ENCODE measurements around the gene MYH8.

MYH8 gene

GRCh38 chr17:10420811-10421210, 939 bp downstream of the MYH8 start:
- H3K4me3 ChIP-seq (ENCODE audit: low read length) = no peak overlapping the region
- TF ChIP-seq, protein P1, sequence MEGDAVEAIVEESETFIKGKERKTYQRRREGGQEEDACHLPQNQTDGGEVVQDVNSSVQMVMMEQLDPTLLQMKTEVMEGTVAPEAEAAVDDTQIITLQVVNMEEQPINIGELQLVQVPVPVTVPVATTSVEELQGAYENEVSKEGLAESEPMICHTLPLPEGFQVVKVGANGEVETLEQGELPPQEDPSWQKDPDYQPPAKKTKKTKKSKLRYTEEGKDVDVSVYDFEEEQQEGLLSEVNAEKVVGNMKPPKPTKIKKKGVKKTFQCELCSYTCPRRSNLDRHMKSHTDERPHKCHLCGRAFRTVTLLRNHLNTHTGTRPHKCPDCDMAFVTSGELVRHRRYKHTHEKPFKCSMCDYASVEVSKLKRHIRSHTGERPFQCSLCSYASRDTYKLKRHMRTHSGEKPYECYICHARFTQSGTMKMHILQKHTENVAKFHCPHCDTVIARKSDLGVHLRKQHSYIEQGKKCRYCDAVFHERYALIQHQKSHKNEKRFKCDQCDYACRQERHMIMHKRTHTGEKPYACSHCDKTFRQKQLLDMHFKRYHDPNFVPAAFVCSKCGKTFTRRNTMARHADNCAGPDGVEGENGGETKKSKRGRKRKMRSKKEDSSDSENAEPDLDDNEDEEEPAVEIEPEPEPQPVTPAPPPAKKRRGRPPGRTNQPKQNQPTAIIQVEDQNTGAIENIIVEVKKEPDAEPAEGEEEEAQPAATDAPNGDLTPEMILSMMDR (IDR thresholded peaks at IDR 0.05; ENCODE audit: insufficient read depth, low read depth, low read length, missing control alignments) = no peak
- no peak for DNase-seq (ENCODE audit: low read depth)

- H3K4me3 ChIP-seq (ENCODE audit: low read length) = no peak overlapping the region
- TF ChIP-seq, protein P1 (IDR thresholded peaks at IDR 0.05; ENCODE audit: insufficient read depth, low read depth, low read length, missing control alignments) = no peak
- no peak for DNase-seq (ENCODE audit: low read depth)
These were observed 4.3 kb downstream of the MYH8 start for GRCh38 chr17:10417431-10417830.

- H3K4me3 ChIP-seq (ENCODE audit: low read length) = no peak overlapping the region
- TF ChIP-seq, protein P1 (IDR thresholded peaks at IDR 0.05; ENCODE audit: insufficient read depth, low read depth, low read length, missing control alignments) = no peak
- DNase-seq (ENCODE audit: low read depth) = no peak
These were observed 6.6 kb downstream of the MYH8 start for GRCh38 chr17:10415161-10415560.

GRCh38 chr17:10403589-10403988, 18.2 kb downstream of the MYH8 start:
- TF ChIP-seq, protein P1 (IDR thresholded peaks at IDR 0.05; ENCODE audit: insufficient read depth, low read depth, low read length, missing control alignments) = no peak
- no peak overlapping the region for H3K4me3 ChIP-seq (ENCODE audit: low read length)
- DNase-seq (ENCODE audit: low read depth) = no peak

DNA sequence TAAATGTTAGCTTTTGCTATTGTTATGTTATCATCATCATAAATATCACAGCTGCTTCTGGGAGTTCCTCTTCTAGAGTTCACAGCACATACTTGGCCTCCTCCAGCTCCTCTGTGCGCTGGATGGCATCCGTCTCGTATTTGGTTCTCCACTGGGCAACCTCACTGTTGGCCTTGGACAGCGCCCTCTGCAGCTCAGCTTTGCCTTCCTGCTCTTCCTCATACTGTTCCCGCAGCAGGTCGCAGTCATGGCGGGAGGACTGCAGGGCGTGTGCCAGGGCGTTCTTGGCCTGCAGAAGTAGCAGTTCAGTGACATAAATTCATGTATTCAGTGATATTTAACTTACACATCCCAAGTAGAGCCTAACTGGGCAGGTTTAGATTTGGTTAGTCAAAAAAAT, 23.4 kb downstream of the MYH8 start:
- DNase-seq (ENCODE audit: low read depth) = no peak
- TF ChIP-seq, protein P1 (IDR thresholded peaks at IDR 0.05; ENCODE audit: insufficient read depth, low read depth, low read length, missing control alignments) = no peak
- no peak overlapping the region for H3K4me3 ChIP-seq (ENCODE audit: low read length)

- no peak for DNase-seq (ENCODE audit: low read depth)
- TF ChIP-seq, protein P1 (IDR thresholded peaks at IDR 0.05; ENCODE audit: insufficient read depth, low read depth, low read length, missing control alignments) = no peak
- no peak overlapping the region for H3K4me3 ChIP-seq (ENCODE audit: low read length)
These were observed 25.1 kb downstream of the MYH8 start for GRCh38 chr17:10396524-10397163.
